HepG2 (cell line): ENCODE results near the gene CLP1. TPM values are rescaled to one million over a fixed set of nuclear protein-coding genes. Genes with fewer than 3 reads are reported as not detected.

Source experiments
- GABPB1 ChIP-seq: IDR thresholded peaks from 2 replicates; pipeline ENCODE4 v1.6.1; 2016; ENCODE audit warnings: mild to moderate bottlenecking, missing genetic modification reagents, moderate library complexity, missing compliant biosample characterization
- KMT2B ChIP-seq: IDR thresholded peaks from 2 replicates; pipeline ENCODE4 v1.6.1; 2016; ENCODE audit warnings: missing genetic modification reagents, missing compliant biosample characterization
- MAFG ChIP-seq: sonication (generic); formaldehyde crosslinking; IDR thresholded peaks from 2 replicates; pipeline ENCODE4 v1.5.1; 2020; ENCODE audit warnings: mild to moderate bottlenecking, missing genetic modification reagents
- PHF20 ChIP-seq: sonication (generic); formaldehyde crosslinking; IDR thresholded peaks from 2 replicates; pipeline ENCODE4 v1.5.0; 2020; ENCODE audit warnings: mild to moderate bottlenecking, missing genetic modification reagents
- SIX1 ChIP-seq: sonication (generic); formaldehyde crosslinking; IDR thresholded peaks from 2 replicates; pipeline ENCODE4 v1.4.0; 2020; ENCODE audit warnings: missing genetic modification reagents, borderline replicate concordance
- UBTF ChIP-seq: sonication (generic); formaldehyde crosslinking; IDR thresholded peaks from 2 replicates; pipeline ENCODE4 v1.4.0; 2020; ENCODE audit warnings: mild to moderate bottlenecking, missing genetic modification reagents
- ZFP90 ChIP-seq: sonication (generic); formaldehyde crosslinking; IDR thresholded peaks from 2 replicates; pipeline ENCODE4 v1.8.0; 2022; ENCODE audit warnings: missing genetic modification reagents, mild to moderate bottlenecking, inconsistent platforms, borderline replicate concordance
- ZIK1 ChIP-seq: sonication (generic); formaldehyde crosslinking; IDR thresholded peaks from 2 replicates; pipeline ENCODE4 v1.5.0; 2020; ENCODE audit warnings: mild to moderate bottlenecking, low read depth, missing genetic modification reagents, borderline replicate concordance
- ZNF274 ChIP-seq: sonication (generic); formaldehyde crosslinking; IDR thresholded peaks from 2 replicates; pipeline ENCODE4 v1.5.1; 2020; ENCODE audit warnings: mild to moderate bottlenecking, missing genetic modification reagents
- ZNF3 ChIP-seq: IDR thresholded peaks from 2 replicates; pipeline ENCODE4 v1.7.0; 2017; ENCODE audit warnings: inconsistent platforms
- ZNF530 ChIP-seq: sonication (generic); formaldehyde crosslinking; IDR thresholded peaks from 2 replicates; pipeline ENCODE4 v1.5.0; 2020; ENCODE audit warnings: low read depth, mild to moderate bottlenecking, missing genetic modification reagents
- ZNF605 ChIP-seq: sonication (generic); formaldehyde crosslinking; IDR thresholded peaks from 2 replicates; pipeline ENCODE4 v1.8.0; 2022; ENCODE audit warnings: mild to moderate bottlenecking, missing genetic modification reagents
- polyA plus RNA-seq, 8 experiments: library from polyadenylated mRNA; depleted of rRNA in 3 of 8; stranded (reverse) in 7 of 8; unstranded in 1 of 8; fragments of >200 nt; fragmentation: Illumina TruSeq in 4 of 8; extraction: Trizol in 4 of 8; gene quantifications; 2 replicates each; pipeline versions ENCODE4 v1.2.1 to v1.2.3, GENCODE V29; 2011 to 2016; ENCODE audit warnings: low read depth in 4 of 8, missing spikeins in 1 of 8, mixed read lengths in 1 of 8; ENCODE audit not compliant: insufficient read depth in 1 of 8
- total RNA-seq, 5 experiments: library from RNA; depleted of rRNA; stranded (reverse); fragments of >200 nt; fragmentation: Illumina TruSeq; extraction: Trizol; gene quantifications; 2 replicates each; pipeline ENCODE4 v1.2.3, GENCODE V29; 2016; ENCODE audit warnings: low read depth in 1 of 5
- TF ChIP-seq, protein P1 (sequence below): sonication (generic); formaldehyde crosslinking; IDR thresholded peaks from 2 replicates; pipeline ENCODE4; 2020; ENCODE audit warnings: missing genetic modification reagents, mild to moderate bottlenecking, borderline replicate concordance
- TF ChIP-seq, protein P2 (sequence below): sonication (generic); formaldehyde crosslinking; conservative IDR thresholded peaks from 2 replicates; pipeline ENCODE4 v1.8.1; 2023; ENCODE audit warnings: missing genetic modification reagents
- TF ChIP-seq, protein P3 (sequence below): sonication (generic); formaldehyde crosslinking; IDR thresholded peaks from 2 replicates; pipeline ENCODE4 v1.4.0; 2020; ENCODE audit warnings: low read depth, mild to moderate bottlenecking, missing genetic modification reagents

CLP1 gene
- total and polyA plus RNA-seq, 2 of the 13 experiments (the other 11 are each of a cell fraction or from before 2014, with no cell fraction given): 14.6 to 24.8 TPM

DNA sequence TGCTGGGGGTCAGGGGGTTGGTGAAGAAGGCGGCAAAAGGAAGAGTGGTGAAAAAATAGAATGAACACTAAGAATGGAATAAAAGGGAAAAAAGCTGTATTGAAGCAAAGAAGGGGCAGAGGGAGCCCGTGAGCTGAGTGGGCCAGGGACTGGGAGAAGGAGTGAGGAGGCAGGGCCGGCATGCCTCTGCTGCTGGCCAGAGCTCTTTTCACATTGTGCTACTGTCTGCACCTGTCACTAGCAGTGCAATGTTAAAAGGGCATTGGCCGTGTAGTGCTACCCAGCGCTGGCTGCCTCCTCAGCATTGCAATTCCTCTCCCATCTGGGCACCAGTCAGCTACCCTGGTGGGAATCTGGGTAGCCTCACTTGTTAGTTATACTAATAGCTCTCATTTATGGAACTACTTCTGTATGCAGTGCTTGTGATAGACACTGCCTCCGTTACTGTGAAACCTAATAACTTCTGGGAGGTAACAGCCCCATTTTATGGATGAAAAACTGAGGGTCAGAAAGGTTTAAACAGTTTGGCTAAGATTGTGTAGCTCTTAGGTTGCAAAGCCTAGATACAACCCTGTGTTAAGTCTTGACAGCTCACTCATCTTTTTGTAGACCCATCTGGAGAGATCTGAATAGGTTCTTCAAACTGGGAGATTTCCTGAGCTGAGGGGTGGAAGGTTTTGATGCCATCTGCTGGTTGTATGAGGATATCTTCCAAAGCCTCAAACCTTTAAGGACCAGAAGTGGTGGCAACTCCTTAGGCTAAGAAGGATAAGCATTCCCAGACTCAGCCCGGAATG is 16.4 kb upstream of the CLP1 start (continued):
- TF ChIP-seq, protein P1, sequence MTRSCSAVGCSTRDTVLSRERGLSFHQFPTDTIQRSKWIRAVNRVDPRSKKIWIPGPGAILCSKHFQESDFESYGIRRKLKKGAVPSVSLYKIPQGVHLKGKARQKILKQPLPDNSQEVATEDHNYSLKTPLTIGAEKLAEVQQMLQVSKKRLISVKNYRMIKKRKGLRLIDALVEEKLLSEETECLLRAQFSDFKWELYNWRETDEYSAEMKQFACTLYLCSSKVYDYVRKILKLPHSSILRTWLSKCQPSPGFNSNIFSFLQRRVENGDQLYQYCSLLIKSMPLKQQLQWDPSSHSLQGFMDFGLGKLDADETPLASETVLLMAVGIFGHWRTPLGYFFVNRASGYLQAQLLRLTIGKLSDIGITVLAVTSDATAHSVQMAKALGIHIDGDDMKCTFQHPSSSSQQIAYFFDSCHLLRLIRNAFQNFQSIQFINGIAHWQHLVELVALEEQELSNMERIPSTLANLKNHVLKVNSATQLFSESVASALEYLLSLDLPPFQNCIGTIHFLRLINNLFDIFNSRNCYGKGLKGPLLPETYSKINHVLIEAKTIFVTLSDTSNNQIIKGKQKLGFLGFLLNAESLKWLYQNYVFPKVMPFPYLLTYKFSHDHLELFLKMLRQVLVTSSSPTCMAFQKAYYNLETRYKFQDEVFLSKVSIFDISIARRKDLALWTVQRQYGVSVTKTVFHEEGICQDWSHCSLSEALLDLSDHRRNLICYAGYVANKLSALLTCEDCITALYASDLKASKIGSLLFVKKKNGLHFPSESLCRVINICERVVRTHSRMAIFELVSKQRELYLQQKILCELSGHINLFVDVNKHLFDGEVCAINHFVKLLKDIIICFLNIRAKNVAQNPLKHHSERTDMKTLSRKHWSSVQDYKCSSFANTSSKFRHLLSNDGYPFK: no peak
- TF ChIP-seq ZNF274 (no peak), UBTF (CRISPR knock-in tag) (no peak), ZNF3 (no peak), ZIK1 (no peak), GABPB1 (CRISPR knock-in tag) (no peak), SIX1 (CRISPR knock-in tag) (no peak), KMT2B (CRISPR knock-in tag) (0 out of 2 replicates have a peak, but pooled peaks have one; percentile 26), ZNF530 (CRISPR knock-in tag) (no peak), PHF20 (CRISPR knock-in tag) (no peak), MAFG (CRISPR knock-in tag) (no peak), ZNF605 (CRISPR knock-in tag) (no peak), ZFP90 (CRISPR knock-in tag) (0 out of 2 replicates have a peak, but pooled peaks have one; percentile 50)
- TF ChIP-seq, protein P2, sequence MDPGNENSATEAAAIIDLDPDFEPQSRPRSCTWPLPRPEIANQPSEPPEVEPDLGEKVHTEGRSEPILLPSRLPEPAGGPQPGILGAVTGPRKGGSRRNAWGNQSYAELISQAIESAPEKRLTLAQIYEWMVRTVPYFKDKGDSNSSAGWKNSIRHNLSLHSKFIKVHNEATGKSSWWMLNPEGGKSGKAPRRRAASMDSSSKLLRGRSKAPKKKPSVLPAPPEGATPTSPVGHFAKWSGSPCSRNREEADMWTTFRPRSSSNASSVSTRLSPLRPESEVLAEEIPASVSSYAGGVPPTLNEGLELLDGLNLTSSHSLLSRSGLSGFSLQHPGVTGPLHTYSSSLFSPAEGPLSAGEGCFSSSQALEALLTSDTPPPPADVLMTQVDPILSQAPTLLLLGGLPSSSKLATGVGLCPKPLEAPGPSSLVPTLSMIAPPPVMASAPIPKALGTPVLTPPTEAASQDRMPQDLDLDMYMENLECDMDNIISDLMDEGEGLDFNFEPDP: no peak
- TF ChIP-seq, protein P3, sequence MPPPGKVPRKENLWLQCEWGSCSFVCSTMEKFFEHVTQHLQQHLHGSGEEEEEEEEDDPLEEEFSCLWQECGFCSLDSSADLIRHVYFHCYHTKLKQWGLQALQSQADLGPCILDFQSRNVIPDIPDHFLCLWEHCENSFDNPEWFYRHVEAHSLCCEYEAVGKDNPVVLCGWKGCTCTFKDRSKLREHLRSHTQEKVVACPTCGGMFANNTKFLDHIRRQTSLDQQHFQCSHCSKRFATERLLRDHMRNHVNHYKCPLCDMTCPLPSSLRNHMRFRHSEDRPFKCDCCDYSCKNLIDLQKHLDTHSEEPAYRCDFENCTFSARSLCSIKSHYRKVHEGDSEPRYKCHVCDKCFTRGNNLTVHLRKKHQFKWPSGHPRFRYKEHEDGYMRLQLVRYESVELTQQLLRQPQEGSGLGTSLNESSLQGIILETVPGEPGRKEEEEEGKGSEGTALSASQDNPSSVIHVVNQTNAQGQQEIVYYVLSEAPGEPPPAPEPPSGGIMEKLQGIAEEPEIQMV: no peak
